Measurements from ENCODE around the gene SORL1-AS1.

Gene SORL1-AS1

GRCh38 chr11:121466063-121466794, 13.5 kb upstream of the SORL1-AS1 start:
- Histone ChIP-seq H3K9ac (ENCODE audit: low read length) (no peak overlapping the region), H3K79me1 (replicated peaks; ENCODE audit: low read length, poor library complexity, severe bottlenecking) (no peaks in the 10 kb centered on the region)
- 27% methylated on average over 6 of the region's 8 CpGs for WGBS

GRCh38 chr11:121465709-121466062, 12.9 kb upstream of the SORL1-AS1 start:
- Histone ChIP-seq H2BK5ac (ENCODE audit: low read depth, low read length, poor library complexity, severe bottlenecking) (no peak overlapping the region), H4K91ac (ENCODE audit: low read length) (no peak overlapping the region), H3K27ac (ENCODE audit: low read length, poor library complexity, severe bottlenecking) (no peak overlapping the region), H2BK120ac (ENCODE audit: low read depth, low read length) (peak overlapping the region; percentile 50), H3K4ac (ENCODE audit: low read depth in 1 of 2, low read length in 2 of 2) (no peak overlapping the region), H3K4me2 (ENCODE audit: low read length, poor library complexity, severe bottlenecking) (no peak overlapping the region), H3K9ac (ENCODE audit: low read length) (no peak overlapping the region), H3K4me1 (ENCODE audit: control insufficient read depth, insufficient read depth, low read depth, low read length) (peaks cover 13% of the 10 kb centered on the region), H3K27me3 (ENCODE audit: control insufficient read depth in 1 of 2, insufficient read depth in 1 of 2, low read length in 2 of 2) (peaks cover 0 to 12% of the 10 kb centered on the region in 2 experiments), H3K4me3 (ENCODE audit: insufficient read depth in 1 of 2, low read depth in 1 of 2, low read length in 2 of 2) (no peak overlapping the region), H3K9me3 (ENCODE audit: control insufficient read depth, low read length) (no peaks in the 10 kb centered on the region), H3K23ac (ENCODE audit: low read length in 2 of 2) (no peak overlapping the region), H3K18ac (ENCODE audit: low read depth in 1 of 2, low read length in 2 of 2) (peak overlapping the region in 1 of 2 experiments; percentile 88), H2BK15ac (ENCODE audit: low read depth, poor library complexity, severe bottlenecking) (no peak overlapping the region), H3K14ac (ENCODE audit: low read length in 2 of 2) (no peak overlapping the region), H2AFZ (ENCODE audit: low read depth, low read length) (no peak overlapping the region), H3K79me1 (replicated peaks; ENCODE audit: low read length, poor library complexity, severe bottlenecking) (no peaks in the 10 kb centered on the region), H2AK5ac (ENCODE audit: low read length, severe bottlenecking) (no peak overlapping the region), H3K36me3 (ENCODE audit: control insufficient read depth in 1 of 2, insufficient read depth in 2 of 2, low read depth in 1 of 2, low read length in 2 of 2) (no peaks in the 10 kb centered on the region), H4K8ac (ENCODE audit: low read length) (peak overlapping the region; percentile 36), H2BK12ac (ENCODE audit: low read length in 2 of 2) (peak overlapping the region in 1 of 2 experiments; percentile 65)
- DNase-seq, result no peak
- 59% methylated on average over 8 of the region's 8 CpGs for WGBS

More at GRCh38 chr11:121466063-121466794, 13.5 kb upstream of the SORL1-AS1 start:
- Histone ChIP-seq H3K4me3 (ENCODE audit: insufficient read depth in 1 of 2, low read depth in 1 of 2, low read length in 2 of 2) (peak overlapping the region in 1 of 2 experiments; percentile 2), H3K23ac (ENCODE audit: low read length in 2 of 2) (peak overlapping the region in 1 of 2 experiments; percentile 56), H2BK15ac (ENCODE audit: low read depth, poor library complexity, severe bottlenecking) (peak overlapping the region; percentile 87), H2BK120ac (ENCODE audit: low read depth, low read length) (peak overlapping the region; percentile 50), H3K4me1 (ENCODE audit: control insufficient read depth, insufficient read depth, low read depth, low read length) (peaks cover 13% of the 10 kb centered on the region), H3K27me3 (ENCODE audit: control insufficient read depth in 1 of 2, insufficient read depth in 1 of 2, low read length in 2 of 2) (peaks cover 0 to 7% of the 10 kb centered on the region in 2 experiments), H2AK5ac (ENCODE audit: low read length, severe bottlenecking) (no peak overlapping the region), H3K4me2 (ENCODE audit: low read length, poor library complexity, severe bottlenecking) (peak overlapping the region; percentile 23), H2AFZ (ENCODE audit: low read depth, low read length) (no peak overlapping the region), H3K36me3 (ENCODE audit: control insufficient read depth in 1 of 2, insufficient read depth in 2 of 2, low read depth in 1 of 2, low read length in 2 of 2) (no peaks in the 10 kb centered on the region), H3K27ac (ENCODE audit: low read length, poor library complexity, severe bottlenecking) (peak overlapping the region; percentile 58), H3K14ac (ENCODE audit: low read length in 2 of 2) (no peak overlapping the region), H2BK5ac (ENCODE audit: low read depth, low read length, poor library complexity, severe bottlenecking) (peak overlapping the region; percentile 40), H3K18ac (ENCODE audit: low read depth in 1 of 2, low read length in 2 of 2) (peak overlapping the region; percentile 28 to 88), H3K9me3 (ENCODE audit: control insufficient read depth, low read length) (no peaks in the 10 kb centered on the region), H4K91ac (ENCODE audit: low read length) (peak overlapping the region; percentile 54), H2BK12ac (ENCODE audit: low read length in 2 of 2) (peak overlapping the region; percentile 61 to 72), H4K8ac (ENCODE audit: low read length) (peak overlapping the region; percentile 91), H3K4ac (ENCODE audit: low read depth in 1 of 2, low read length in 2 of 2) (peak overlapping the region in 1 of 2 experiments; percentile 40)
- peak; percentile 92 for DNase-seq

- H2AFZ ChIP-seq (ENCODE audit: low read depth, low read length), result no peak overlapping the region
- H3K9ac ChIP-seq (ENCODE audit: low read length), result no peak overlapping the region
- H3K4me3 ChIP-seq (ENCODE audit: insufficient read depth in 1 of 2, low read depth in 1 of 2, low read length in 2 of 2), result no peak overlapping the region
- no peaks in the 10 kb centered on the region for H3K36me3 ChIP-seq (ENCODE audit: control insufficient read depth in 1 of 2, insufficient read depth in 2 of 2, low read depth in 1 of 2, low read length in 2 of 2)
- peak; percentile 85 for DNase-seq
- H2BK5ac ChIP-seq (ENCODE audit: low read depth, low read length, poor library complexity, severe bottlenecking), result no peak overlapping the region
- H2AK5ac ChIP-seq (ENCODE audit: low read length, severe bottlenecking), result no peak overlapping the region
- no peak overlapping the region for H2BK15ac ChIP-seq (ENCODE audit: low read depth, poor library complexity, severe bottlenecking)
- peak overlapping the region; percentile 41 for H4K91ac ChIP-seq (ENCODE audit: low read length)
- H2BK12ac ChIP-seq (ENCODE audit: low read length in 2 of 2), result peak overlapping the region in 1 of 2 experiments; percentile 10
- no peaks in the 10 kb centered on the region for H3K79me1 ChIP-seq (replicated peaks; ENCODE audit: low read length, poor library complexity, severe bottlenecking)
- H2BK120ac ChIP-seq (ENCODE audit: low read depth, low read length), result no peak overlapping the region
- peak overlapping the region; percentile 30 to 43 for H3K18ac ChIP-seq (ENCODE audit: low read depth in 1 of 2, low read length in 2 of 2)
- H3K27me3 ChIP-seq (ENCODE audit: control insufficient read depth in 1 of 2, insufficient read depth in 1 of 2, low read length in 2 of 2), result peaks cover 0 to 19% of the 10 kb centered on the region in 2 experiments
- H3K23ac ChIP-seq (ENCODE audit: low read length in 2 of 2), result no peak overlapping the region
- H3K14ac ChIP-seq (ENCODE audit: low read length in 2 of 2), result no peak overlapping the region
- no peak overlapping the region for H3K4me2 ChIP-seq (ENCODE audit: low read length, poor library complexity, severe bottlenecking)
- no peak overlapping the region for H3K4ac ChIP-seq (ENCODE audit: low read depth in 1 of 2, low read length in 2 of 2)
- 16% methylated on average over 11 of the region's 11 CpGs for WGBS
- H3K27ac ChIP-seq (ENCODE audit: low read length, poor library complexity, severe bottlenecking), result peak overlapping the region; percentile 16
- no peaks in the 10 kb centered on the region for H3K9me3 ChIP-seq (ENCODE audit: control insufficient read depth, low read length)
- H4K8ac ChIP-seq (ENCODE audit: low read length), result peak overlapping the region; percentile 51
- peaks cover 13% of the 10 kb centered on the region for H3K4me1 ChIP-seq (ENCODE audit: control insufficient read depth, insufficient read depth, low read depth, low read length)
These were observed 11.7 kb upstream of the SORL1-AS1 start for GRCh38 chr11:121464352-121464946.

GRCh38 chr11:121463689-121464335, 11.0 kb upstream of the SORL1-AS1 start:
- Histone ChIP-seq H2BK12ac (ENCODE audit: low read length in 2 of 2) (peak overlapping the region in 1 of 2 experiments; percentile 47), H3K27ac (ENCODE audit: low read length, poor library complexity, severe bottlenecking) (no peak overlapping the region), H3K36me3 (ENCODE audit: control insufficient read depth in 1 of 2, insufficient read depth in 2 of 2, low read depth in 1 of 2, low read length in 2 of 2) (no peaks in the 10 kb centered on the region), H3K4me2 (ENCODE audit: low read length, poor library complexity, severe bottlenecking) (no peak overlapping the region), H4K8ac (ENCODE audit: low read length) (no peak overlapping the region), H4K91ac (ENCODE audit: low read length) (no peak overlapping the region), H3K9me3 (ENCODE audit: control insufficient read depth, low read length) (no peaks in the 10 kb centered on the region), H2BK15ac (ENCODE audit: low read depth, poor library complexity, severe bottlenecking) (no peak overlapping the region), H3K79me1 (replicated peaks; ENCODE audit: low read length, poor library complexity, severe bottlenecking) (no peaks in the 10 kb centered on the region), H3K14ac (ENCODE audit: low read length in 2 of 2) (no peak overlapping the region), H3K18ac (ENCODE audit: low read depth in 1 of 2, low read length in 2 of 2) (no peak overlapping the region), H3K23ac (ENCODE audit: low read length in 2 of 2) (no peak overlapping the region), H2AK5ac (ENCODE audit: low read length, severe bottlenecking) (no peak overlapping the region), H3K4ac (ENCODE audit: low read depth in 1 of 2, low read length in 2 of 2) (no peak overlapping the region), H3K4me3 (ENCODE audit: insufficient read depth in 1 of 2, low read depth in 1 of 2, low read length in 2 of 2) (no peak overlapping the region), H2AFZ (ENCODE audit: low read depth, low read length) (no peak overlapping the region), H3K9ac (ENCODE audit: low read length) (no peak overlapping the region), H3K4me1 (ENCODE audit: control insufficient read depth, insufficient read depth, low read depth, low read length) (peaks cover 13% of the 10 kb centered on the region), H3K27me3 (ENCODE audit: control insufficient read depth in 1 of 2, insufficient read depth in 1 of 2, low read length in 2 of 2) (peaks cover 0 to 25% of the 10 kb centered on the region in 2 experiments), H2BK120ac (ENCODE audit: low read depth, low read length) (no peak overlapping the region), H2BK5ac (ENCODE audit: low read depth, low read length, poor library complexity, severe bottlenecking) (no peak overlapping the region)
- 93% methylated on average over 6 of the region's 6 CpGs for WGBS
- DNase-seq, result no peak
